Body of pancreas (tissue), 4 donors: ENCODE data around the gene STX18. TPM values are rescaled to one million over a fixed set of nuclear protein-coding genes. Genes with fewer than 3 reads are reported as not detected.
"Not testable (repeated sequence)": the region's sequence is repeated elsewhere in the genome, so short reads cannot be mapped to it uniquely, and the experiment has no call there.

Experiments used
- ATAC-seq: fragments of 150-250 bp; one replicate; pipeline ENCODE4 v1.9.1; 2016
- DNase-seq, 4 donors: peaks; one replicate each; pipeline ENCODE4 v3.0.0-alpha.2; 2019
- H3K27ac ChIP-seq, 4 donors: fragments of 200-600 bp; sonication (generic); 1 replicate in 3 of 4; 2 replicates in 1 of 4; pipeline versions ENCODE4 v1.5.1 to v1.6.1; 2016 to 2019; ENCODE audit warnings: mild to moderate bottlenecking in 1 of 4, mixed read lengths in 1 of 4, moderate library complexity in 1 of 4
- H3K27me3 ChIP-seq, 2 donors: fragments of 200-600 bp; sonication (generic); one replicate each; pipeline ENCODE4 v1.6.0; 2016; ENCODE audit warnings: mild to moderate bottlenecking in 1 of 2
- H3K36me3 ChIP-seq, 2 donors: fragments of 200-600 bp; sonication (generic); replicated peaks in 1 of 2; 2 replicates each; pipeline ENCODE4 v1.5.1; 2016; ENCODE audit warnings: low read depth in 2 of 2; ENCODE audit not compliant: insufficient read depth in 1 of 2
- H3K4me1 ChIP-seq: fragments of 200-600 bp; sonication (generic); one replicate; pipeline ENCODE4 v1.6.0; 2016
- H3K4me3 ChIP-seq, 2 donors: fragments of 200-600 bp; sonication (generic); 1 replicate in 1 of 2; 2 replicates in 1 of 2; pipeline ENCODE4 v1.5.1; 2016 to 2019
- H3K9me3 ChIP-seq, 3 donors: fragments of 200-600 bp; sonication (generic); 1 replicate in 2 of 3; 2 replicates in 1 of 3; pipeline ENCODE4 v1.5.1; 2016
- CTCF ChIP-seq, 7 experiments: fragments of 450-650 bp in 4 of 7; fragments of 200-600 bp in 3 of 7; sonication (generic) in 3 of 7; IDR thresholded peaks; one replicate each; pipeline ENCODE4 v1.5.1; 2016 to 2019; ENCODE audit warnings: antibody characterized with exemption in 7 of 7
- POLR2A ChIP-seq, 3 donors: fragments of 450-650 bp; IDR thresholded peaks; one replicate each; pipeline ENCODE4 v1.6.1; 2016; ENCODE audit warnings: antibody characterized with exemption in 3 of 3, mild to moderate bottlenecking in 2 of 3
- WGBS, 2 donors: methylation state at CpG; one replicate each; pipeline ENCODE4 v1.1.5; 2017; 5-methylcytosine and 5-hydroxymethylcytosine counted together
- intact Hi-C: fragments of 100-400 bp; cut with DNase I; formaldehyde crosslinking; loops from one replicate; pipeline ENCODE4 v1.15.1; 2023
- total RNA-seq, 2 donors: library from RNA; depleted of rRNA; stranded (reverse); fragments of >200 nt; gene quantifications; one replicate each; pipeline ENCODE4 v1.1.0, GENCODE V29; 2016

Gene STX18
- total RNA-seq, 2 donors from 2014 or later: 13.5 to 53.4 TPM

GRCh38 chr4:4559596-4559995 is 17.7 kb upstream of the STX18 start:
- 67 to 74% methylated on average over 6 of the region's 6 CpGs for WGBS, 2 donors
- H3K27me3 ChIP-seq: no peaks in the 10 kb centered on the region
- no peak for TF ChIP-seq CTCF (IDR thresholded peaks at IDR 0.05)
- no peak for TF ChIP-seq POLR2A (IDR thresholded peaks at IDR 0.05)
- intact Hi-C loops: no loop called here
- H3K9me3 ChIP-seq: no peaks in the 10 kb centered on the region
- no peak overlapping the region for H3K27ac ChIP-seq
- H3K4me1 ChIP-seq: no peaks in the 10 kb centered on the region
- no peak overlapping the region for H3K4me3 ChIP-seq
- ATAC-seq: no peak
- no peak for DNase-seq
- H3K36me3 ChIP-seq: no peaks in the 10 kb centered on the region

DNA sequence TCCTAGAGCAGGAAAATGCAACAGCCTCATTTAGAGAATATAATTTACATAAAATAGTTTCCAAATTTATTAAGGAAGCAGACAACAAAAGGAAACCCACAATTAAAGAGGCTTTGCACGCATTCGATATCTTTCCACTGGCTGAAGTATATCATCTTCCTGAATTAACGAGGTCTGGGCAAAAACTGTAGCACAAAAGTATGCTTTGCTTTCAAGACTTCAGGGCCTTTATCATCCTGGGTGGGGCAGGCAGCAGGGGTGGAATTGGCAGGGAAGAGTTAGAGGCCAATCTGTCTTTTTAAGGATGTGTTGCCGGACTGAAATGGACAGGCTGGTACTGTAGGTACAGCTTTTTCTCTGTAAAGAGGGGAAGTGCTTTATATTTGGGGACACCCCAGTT is 17.0 kb upstream of the STX18 start:
- Histone ChIP-seq H3K27me3 (no peaks in the 10 kb centered on the region), H3K4me1 (no peaks in the 10 kb centered on the region), H3K9me3 (no peaks in the 10 kb centered on the region), H3K36me3 (no peaks in the 10 kb centered on the region), H3K27ac (no peak overlapping the region), H3K4me3 (no peak overlapping the region)
- ATAC-seq (no peak), DNase-seq (no peak)
- intact Hi-C loops: no loop called here
- TF ChIP-seq CTCF (IDR thresholded peaks at IDR 0.05): no peak
- TF ChIP-seq POLR2A (IDR thresholded peaks at IDR 0.05): no peak
- WGBS, 2 donors: 75 to 89% methylated on average over 4 of the region's 4 CpGs

DNA sequence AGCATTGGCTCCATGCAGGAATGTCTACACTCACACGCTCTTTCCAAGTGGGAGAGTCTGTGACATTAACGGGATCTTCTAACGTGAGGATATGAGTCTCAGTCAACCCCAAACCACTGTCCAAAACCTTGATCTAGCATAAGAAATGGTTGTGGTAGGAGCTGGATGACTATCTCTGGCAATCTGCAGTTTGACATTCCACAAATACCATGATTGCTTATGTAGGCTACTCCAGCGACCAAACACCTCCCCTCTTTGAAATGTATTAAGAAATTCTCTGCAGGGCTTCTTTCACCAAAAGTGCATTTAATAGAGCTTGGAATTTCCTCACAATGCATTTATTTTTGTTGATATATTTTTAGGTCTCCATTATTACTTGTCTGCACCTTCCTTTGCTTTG is 14.1 kb upstream of the STX18 start:
- H3K36me3 ChIP-seq: no peaks in the 10 kb centered on the region
- DNase-seq (no peak), ATAC-seq (no peak)
- H3K4me3 ChIP-seq: no peak overlapping the region
- H3K9me3 ChIP-seq: no peaks in the 10 kb centered on the region
- TF ChIP-seq POLR2A (IDR thresholded peaks at IDR 0.05) (no peak), CTCF (IDR thresholded peaks at IDR 0.05) (no peak)
- H3K27ac ChIP-seq: no peak overlapping the region
- H3K27me3 ChIP-seq: no peaks in the 10 kb centered on the region
- intact Hi-C loops: no loop called here
- 75 to 83% methylated on average over 4 of the region's 4 CpGs for WGBS, 2 donors
- no peaks in the 10 kb centered on the region for H3K4me1 ChIP-seq

GRCh38 chr4:4554234-4554633 is 12.4 kb upstream of the STX18 start:
- H3K27me3 ChIP-seq: no peaks in the 10 kb centered on the region
- DNase-seq (no peak), ATAC-seq (no peak)
- no peak overlapping the region for H3K27ac ChIP-seq
- 95 to 97% methylated on average over 2 of the region's 2 CpGs for WGBS, 2 donors
- H3K36me3 ChIP-seq: no peaks in the 10 kb centered on the region
- TF ChIP-seq CTCF (IDR thresholded peaks at IDR 0.05) (no peak), POLR2A (IDR thresholded peaks at IDR 0.05) (no peak)
- no peaks in the 10 kb centered on the region for H3K4me1 ChIP-seq
- intact Hi-C loops: no loop called here
- no peaks in the 10 kb centered on the region for H3K9me3 ChIP-seq
- H3K4me3 ChIP-seq: no peak overlapping the region

GRCh38 chr4:4552042-4552441 is 10.2 kb upstream of the STX18 start:
- H3K9me3 ChIP-seq, ATAC-seq, H3K4me1 ChIP-seq, H3K4me3 ChIP-seq, H3K27me3 ChIP-seq, intact Hi-C loops, DNase-seq, H3K27ac ChIP-seq, H3K36me3 ChIP-seq: not testable (repeated sequence)
- 92 to 93% methylated on average over 5 of the region's 5 CpGs for WGBS, 2 donors

DNA sequence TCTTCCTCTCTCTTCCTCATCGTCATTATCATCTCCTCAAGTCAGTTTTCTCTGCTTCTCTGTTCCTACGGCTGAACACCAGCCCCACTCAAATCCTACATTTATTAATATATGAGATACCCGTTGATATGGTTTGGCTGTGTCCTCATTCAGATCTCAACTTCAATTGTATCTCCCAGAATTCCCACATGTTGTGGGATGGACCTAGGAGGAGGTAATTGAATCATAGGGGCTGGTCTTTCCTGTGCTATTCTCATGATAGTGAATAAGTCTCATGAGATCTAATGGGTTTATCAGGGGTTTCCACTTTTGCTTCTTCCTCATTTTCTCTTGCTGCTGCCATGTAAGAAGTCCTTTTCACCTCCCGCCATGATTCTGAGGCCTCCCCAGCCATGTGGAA is 8.3 kb upstream of the STX18 start:
- ATAC-seq, H3K4me3 ChIP-seq, H3K9me3 ChIP-seq, DNase-seq, H3K27ac ChIP-seq, H3K4me1 ChIP-seq, H3K36me3 ChIP-seq, intact Hi-C loops, H3K27me3 ChIP-seq: not testable (repeated sequence)
- 73 to 85% methylated on average over 4 of the region's 4 CpGs for WGBS, 2 donors
